ENCODE data around the gene SLC9B2.
A peak's percentile ranks its signal among the peaks of the same experiment; 100 is the strongest.

Gene SLC9B2

DNA sequence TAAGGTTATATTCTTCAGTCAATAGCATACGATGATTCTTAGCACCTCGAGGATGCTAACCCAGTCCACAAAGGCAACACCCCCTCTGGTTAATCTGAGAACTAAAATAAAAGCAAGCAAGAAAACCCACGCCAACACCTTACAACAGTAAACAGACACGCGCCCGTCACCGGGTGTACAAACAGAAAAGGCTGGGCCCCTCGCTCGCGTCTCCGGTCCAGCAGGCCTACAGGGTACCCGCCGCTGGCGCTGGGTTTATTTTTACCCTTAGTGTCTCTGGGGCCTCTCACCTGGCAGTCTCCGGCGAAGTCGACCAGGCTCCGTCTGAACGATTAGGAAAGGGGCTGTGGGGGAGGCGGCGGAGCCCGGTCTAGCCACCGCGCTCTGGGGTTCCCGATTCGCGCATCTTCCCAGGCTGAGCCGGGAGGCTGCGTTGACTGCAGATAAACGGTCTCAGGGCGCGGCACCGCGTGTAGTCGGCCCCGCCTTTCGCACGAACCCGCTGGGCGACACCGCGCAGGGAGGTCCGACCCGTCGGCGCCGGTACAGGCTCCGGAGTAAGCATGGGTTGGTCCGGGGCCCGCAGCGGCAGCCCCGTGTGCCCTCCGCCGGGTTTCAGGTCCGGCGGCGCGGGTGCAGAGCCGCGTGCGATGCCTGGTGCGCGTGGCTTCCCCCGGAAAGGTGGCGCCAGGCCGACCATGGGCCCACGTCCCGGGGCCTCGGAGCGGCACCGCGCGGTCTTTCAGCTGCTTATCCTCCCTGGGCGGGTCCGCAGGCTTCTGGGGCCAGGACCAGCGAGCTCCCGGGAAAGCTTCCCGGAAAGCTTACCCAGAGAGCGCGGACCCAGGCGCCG, 441 bp downstream of the SLC9B2 start:
- peak; percentile 91 for DNase-seq

DNA sequence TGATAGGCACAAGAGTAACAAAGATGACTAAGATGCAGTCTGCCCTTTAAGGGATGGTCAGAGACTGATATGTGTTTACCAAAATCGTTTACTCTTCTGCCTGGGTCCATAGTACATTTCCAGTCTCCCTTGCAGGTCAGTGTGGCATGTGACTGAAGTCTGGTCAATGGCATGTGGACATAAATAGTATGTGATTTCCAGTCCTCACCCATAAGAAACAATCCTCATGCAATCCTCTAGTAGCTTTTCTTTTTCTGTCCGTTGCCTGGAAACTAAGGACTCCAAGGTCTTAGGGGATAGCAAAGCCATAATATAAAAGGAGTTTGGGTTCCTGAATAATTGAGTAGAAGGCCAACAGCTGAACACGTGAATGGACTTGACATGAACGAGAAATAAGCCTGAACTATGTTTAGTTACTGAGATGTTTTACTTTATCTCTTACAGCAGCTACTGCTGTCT, 1.1 kb downstream of the SLC9B2 start:
- DNase-seq = no peak

DNA sequence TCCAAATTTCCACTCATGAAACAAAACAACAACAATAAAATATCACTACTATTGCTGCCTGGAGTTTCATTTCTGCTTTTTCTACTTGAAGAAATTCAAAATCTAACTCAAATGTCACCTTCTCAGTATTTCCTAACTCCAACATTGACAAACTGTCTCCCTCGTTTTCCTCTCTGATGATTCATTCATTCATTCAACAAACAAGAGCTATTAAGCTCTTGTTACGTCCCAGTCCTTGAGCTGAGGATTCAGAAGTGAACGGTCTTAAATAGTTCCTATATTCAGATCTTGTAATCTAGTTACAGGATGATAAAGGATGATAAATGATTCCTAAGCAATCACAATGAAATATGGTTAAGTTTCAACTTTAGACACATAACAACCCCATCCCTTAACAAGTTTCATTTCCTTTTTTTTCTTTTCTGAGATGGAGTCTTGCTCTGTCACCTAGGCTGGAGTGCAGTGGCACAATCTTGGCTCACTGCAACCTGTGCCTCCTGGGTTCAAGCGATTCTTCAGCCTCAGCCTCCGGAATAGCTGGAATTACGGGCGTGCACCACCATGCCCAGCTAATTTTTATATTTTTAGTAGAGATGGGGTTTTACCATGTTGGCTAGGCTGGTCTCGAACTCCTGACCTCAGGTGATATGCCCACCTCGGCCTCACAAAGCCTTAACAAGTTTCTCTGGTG, 1.7 kb downstream of the SLC9B2 start:
- DNase-seq = no peak

- no peak for DNase-seq
Measured at GRCh38 chr4:103073792-103074438, 2.6 kb downstream of the SLC9B2 start.

GRCh38 chr4:103067841-103068547, 8.6 kb downstream of the SLC9B2 start:
- no peak for DNase-seq

DNA sequence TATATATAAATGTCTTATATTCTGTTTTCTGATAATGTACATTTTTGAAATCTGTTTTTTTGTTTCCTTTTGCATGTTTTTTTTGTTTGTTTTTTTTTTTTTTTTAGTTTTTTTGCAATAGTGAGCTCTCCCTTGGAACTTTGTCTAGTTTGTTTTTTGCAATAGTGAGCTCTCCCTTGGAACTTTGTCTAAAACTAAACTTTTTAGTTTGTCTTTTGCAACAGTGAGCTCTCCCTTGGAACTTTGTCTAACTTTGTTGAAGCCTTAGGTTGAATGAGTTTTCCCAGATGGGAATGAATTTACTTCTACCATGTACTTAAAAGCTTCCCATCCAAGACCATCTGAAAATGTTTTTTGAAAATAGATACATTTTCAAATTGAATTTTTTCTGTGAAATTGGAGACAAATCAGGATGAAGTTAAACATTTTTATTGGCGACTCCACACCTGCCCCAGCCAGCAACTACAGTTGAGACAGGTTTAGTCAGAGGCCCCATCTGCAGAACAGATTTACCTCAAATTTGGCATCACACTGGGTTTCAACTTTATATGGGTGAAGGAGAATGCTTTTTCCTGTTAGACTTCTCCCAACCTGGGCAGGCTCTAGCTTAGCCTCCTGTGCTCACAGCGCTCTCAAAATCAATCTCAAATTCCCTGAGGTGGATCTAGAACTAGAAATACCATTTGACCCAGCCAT, 16.0 kb downstream of the SLC9B2 start:
- no peak for DNase-seq

DNA sequence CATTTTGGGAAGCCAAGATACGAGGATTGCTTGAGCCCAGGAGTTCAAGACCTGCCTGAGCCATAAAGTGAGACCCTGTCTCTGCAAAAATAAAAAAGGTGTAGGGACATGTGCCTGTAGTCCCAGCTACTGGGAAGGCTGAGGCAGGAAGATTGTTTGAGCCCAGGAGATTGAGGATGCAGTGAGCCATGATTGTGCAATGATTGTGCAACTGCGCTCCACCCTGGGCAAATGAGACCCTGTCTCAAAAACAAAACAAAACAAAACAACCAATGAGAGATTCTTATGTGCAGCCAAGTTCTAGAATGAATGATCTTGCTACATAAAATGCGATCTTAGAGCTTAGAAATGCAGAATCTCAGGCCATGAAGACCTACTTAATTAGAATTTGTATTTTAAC, 22.5 kb downstream of the SLC9B2 start:
- no peak for DNase-seq

GRCh38 chr4:103052779-103053178, 23.8 kb downstream of the SLC9B2 start:
- no peak for DNase-seq

DNA sequence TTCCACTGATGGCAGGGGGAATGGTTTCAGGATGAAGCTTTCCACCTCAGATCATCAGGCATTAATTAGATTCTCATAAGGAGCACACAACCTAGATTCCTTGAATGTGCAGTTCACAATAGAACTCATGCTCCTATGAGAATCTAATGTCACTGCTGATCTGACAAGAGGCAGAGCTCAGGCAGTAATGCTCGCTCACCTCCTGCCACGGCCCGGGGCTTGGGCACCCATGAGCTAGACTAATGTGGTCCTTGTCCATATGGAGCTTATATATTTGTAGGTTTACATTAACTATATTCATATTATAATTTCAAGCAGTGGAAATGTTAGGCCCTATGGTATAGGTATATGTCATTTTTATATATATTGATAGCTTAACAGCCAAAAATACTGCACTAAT, 24.4 kb downstream of the SLC9B2 start:
- no peak for DNase-seq

DNA sequence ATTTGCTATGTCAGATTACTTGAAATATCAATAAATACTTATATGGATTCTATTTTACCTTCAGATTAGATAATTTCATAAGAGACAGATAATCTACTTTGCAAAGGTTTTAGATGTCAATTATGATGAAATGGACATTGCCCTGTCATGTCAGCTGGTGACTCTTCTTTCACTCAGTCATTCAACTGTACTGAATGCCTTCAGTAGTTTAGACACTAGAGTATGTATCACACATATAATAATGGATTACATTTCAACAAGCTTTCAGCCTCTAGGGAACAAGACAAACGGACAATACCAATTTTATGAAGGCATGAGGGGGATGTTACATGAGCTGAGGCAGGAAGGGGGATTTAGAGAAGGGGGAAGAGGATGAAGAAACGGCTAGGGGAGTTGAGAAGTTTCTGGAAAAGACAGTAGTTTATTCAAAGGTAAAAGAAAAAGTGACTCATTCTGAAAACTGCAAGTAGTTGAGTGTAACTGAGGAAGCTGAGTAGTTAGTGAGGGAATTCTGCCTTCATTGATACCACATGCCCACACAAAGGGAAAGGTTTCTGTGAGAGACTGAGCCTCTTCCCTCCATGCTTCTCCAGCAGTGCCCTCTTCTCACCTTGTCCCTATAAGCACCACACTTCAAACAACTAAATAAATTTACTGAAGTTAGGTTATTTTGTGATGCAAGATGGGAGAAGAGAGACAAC, 25.7 kb downstream of the SLC9B2 start:
- DNase-seq = no peak

GRCh38 chr4:103046416-103047290, 29.9 kb downstream of the SLC9B2 start:
- peak; percentile 43 for DNase-seq

- no peak for DNase-seq
Measured at GRCh38 chr4:103044183-103044582, 32.4 kb downstream of the SLC9B2 start.

- no peak for DNase-seq
Measured at GRCh38 chr4:103036169-103036568, 40.4 kb downstream of the SLC9B2 start.

DNA sequence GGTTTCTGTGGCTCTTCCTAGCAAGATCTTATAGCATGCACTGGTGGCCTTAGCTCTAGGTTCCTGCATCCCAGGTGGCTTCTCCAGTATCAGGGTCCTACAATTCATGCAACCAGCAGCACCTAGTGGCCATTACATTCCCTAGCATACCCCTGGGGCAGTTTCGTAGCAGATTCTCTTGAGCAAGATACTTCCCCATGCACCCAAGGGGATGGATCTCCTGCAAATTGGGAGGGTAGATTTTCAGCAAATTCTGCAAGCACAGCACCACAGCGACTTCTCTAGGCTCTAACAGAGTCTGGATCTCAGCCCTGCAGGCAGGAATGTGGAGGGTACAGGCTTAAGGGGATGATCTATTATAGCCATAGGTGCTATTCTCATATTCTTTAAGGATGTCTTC, 44.0 kb downstream of the SLC9B2 start:
- DNase-seq = no peak

GRCh38 chr4:103030791-103031190, 45.8 kb downstream of the SLC9B2 start:
- no peak for DNase-seq

- DNase-seq = no peak
Measured at GRCh38 chr4:103029300-103029699, 47.3 kb downstream of the SLC9B2 start.

DNA sequence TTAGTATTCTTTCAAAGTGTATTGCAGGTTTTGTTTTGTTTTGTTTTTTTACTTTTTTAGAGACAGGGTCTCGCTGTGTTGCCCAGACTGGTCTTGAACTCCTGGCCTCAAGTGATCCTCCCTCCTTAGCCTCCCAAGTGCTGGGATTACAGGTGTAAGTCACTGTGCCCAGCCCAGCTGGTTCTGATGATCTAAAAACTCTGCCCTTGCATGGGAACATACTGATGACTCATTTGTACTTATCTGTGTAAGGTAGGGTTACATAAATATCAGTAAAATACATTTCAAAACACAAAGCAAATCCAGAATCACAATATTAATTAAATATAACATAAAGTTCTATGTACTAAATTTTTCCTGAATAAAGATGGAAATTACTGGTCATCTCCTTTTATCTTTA, 49.7 kb downstream of the SLC9B2 start:
- DNase-seq = no peak

GRCh38 chr4:103024996-103025395, 51.6 kb downstream of the SLC9B2 start:
- DNase-seq = no peak

DNA sequence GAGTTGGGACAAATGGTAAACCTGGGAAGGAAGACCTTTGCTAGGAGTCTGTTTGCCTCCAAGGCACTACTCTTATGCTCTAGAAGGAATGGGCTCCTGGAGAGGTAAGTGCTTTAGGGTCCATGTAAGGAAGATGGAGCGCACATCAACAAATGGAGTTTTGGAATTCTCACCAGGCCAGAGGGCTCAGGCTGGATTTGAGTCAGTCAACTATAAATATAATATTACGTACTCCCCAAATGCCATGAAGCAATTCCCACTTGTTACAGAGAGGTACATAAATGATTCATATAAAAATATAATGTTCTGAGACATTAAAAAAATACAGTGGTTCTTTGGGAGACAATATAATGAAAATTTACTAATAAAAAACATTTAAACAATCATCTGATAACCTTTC, 55.4 kb downstream of the SLC9B2 start:
- no peak for DNase-seq

DNA sequence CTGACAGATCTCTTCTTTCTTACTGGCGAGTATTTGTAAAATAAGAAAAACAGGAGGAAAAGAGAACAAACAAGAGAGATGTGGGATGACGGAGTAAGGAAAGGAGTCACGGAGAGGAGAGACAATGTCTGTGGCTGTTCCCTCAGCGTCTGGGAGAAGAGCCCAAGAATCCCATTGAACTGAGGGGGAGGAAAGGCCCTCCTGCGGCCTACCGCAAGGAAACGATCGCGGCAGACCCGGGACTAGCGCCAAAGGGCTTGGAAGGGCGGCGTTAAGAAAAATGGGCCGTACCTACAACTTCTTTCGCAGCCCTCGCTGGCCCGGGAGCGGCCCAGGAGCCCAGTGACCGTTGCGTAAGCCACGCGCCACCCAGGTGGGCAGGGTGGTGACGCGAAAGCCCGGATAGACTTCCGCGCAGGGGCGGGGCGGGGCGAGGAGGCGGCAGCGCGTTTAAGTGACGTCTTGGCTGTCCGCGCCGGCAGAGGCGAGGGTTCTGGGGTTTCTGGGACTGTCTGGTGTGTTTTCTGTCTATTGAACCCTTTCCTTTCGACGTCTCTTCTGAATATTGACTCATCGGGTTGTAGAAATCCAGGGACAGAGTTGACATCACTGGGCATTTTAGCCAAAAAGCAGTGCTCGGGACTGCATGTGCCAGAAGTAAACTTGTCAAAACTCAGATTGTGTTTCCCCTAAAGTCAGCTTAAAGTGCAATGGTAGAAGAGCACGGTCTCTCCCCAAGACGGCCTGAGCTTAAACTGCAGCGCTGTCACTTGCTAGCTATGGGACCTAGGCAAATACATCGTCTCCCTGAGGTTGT, 57.0 kb downstream of the SLC9B2 start, which contains the start of gene SLC9B1:
TSS of gene SLC9B1 (minus strand) at position 398 of the 817 bp plus-strand sequence. CDS start 27,994 bp downstream, outside the sequence.
- DNase-seq = peak; percentile 96

Measured in eye (tissue), 1 donor.